Measurements from ENCODE around the gene ZNF107.

ZNF107 gene

DNA sequence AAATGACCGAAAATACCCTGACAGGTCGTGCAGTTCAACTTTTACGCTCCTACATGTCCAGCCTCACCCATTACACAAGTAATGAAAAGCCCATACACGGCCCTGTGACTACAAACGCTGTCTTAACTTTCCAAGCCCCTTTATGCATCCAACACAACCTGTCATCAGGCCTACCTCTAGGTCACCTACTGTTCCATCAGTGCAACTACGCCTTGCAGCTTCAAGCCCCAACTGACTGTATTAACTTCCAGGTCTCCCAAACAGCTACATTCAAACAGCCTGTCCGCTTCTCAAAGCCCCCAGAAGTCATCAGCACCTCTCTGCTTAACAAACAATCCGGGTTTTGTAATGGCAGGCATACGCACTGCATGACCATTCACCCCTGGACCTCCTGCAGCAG lies 19.2 kb downstream of the ZNF107 start:
- H4K20me1 ChIP-seq (ENCODE audit: insufficient read depth, low read length, poor library complexity, severe bottlenecking) = peaks cover 43% of the 10 kb centered on the region
- H3K36me3 ChIP-seq (ENCODE audit: insufficient read depth, low read length) = peaks cover 86% of the 10 kb centered on the region
- peaks cover 73% of the 10 kb centered on the region for H3K79me2 ChIP-seq (ENCODE audit: insufficient read depth, low read length)
- TF ChIP-seq EZH2phosphoT487 (IDR thresholded peaks at IDR 0.05; ENCODE audit: borderline replicate concordance) = no peak
- TF ChIP-seq, protein P1, sequence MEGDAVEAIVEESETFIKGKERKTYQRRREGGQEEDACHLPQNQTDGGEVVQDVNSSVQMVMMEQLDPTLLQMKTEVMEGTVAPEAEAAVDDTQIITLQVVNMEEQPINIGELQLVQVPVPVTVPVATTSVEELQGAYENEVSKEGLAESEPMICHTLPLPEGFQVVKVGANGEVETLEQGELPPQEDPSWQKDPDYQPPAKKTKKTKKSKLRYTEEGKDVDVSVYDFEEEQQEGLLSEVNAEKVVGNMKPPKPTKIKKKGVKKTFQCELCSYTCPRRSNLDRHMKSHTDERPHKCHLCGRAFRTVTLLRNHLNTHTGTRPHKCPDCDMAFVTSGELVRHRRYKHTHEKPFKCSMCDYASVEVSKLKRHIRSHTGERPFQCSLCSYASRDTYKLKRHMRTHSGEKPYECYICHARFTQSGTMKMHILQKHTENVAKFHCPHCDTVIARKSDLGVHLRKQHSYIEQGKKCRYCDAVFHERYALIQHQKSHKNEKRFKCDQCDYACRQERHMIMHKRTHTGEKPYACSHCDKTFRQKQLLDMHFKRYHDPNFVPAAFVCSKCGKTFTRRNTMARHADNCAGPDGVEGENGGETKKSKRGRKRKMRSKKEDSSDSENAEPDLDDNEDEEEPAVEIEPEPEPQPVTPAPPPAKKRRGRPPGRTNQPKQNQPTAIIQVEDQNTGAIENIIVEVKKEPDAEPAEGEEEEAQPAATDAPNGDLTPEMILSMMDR (conservative IDR thresholded peaks at IDR 0.05; ENCODE audit: low read length) = peak; percentile 43
- H3K9ac ChIP-seq (ENCODE audit: low read depth, low read length, poor library complexity, severe bottlenecking) = no peak overlapping the region
- no peaks in the 10 kb centered on the region for H3K9me2 ChIP-seq (replicated peaks; ENCODE audit: low read depth, low read length)
- no peaks in the 10 kb centered on the region for H3F3A ChIP-seq (ENCODE audit: low read depth)
- no peaks in the 10 kb centered on the region for H3K27me3 ChIP-seq (ENCODE audit: insufficient read depth, low read length, poor library complexity, severe bottlenecking)
- H3K4me3 ChIP-seq (ENCODE audit: low read length, poor library complexity, severe bottlenecking) = no peak overlapping the region
- peaks cover 49% of the 10 kb centered on the region for H3K4me1 ChIP-seq (ENCODE audit: insufficient read depth, low read length, poor library complexity, severe bottlenecking)
- no peaks in the 10 kb centered on the region for H3K9me3 ChIP-seq (ENCODE audit: insufficient read depth, low read depth, low read length)
- no peak overlapping the region for H3K4me2 ChIP-seq (ENCODE audit: low read depth, low read length, poor library complexity, severe bottlenecking)
- H2AFZ ChIP-seq (ENCODE audit: low read length) = no peak overlapping the region

DNA sequence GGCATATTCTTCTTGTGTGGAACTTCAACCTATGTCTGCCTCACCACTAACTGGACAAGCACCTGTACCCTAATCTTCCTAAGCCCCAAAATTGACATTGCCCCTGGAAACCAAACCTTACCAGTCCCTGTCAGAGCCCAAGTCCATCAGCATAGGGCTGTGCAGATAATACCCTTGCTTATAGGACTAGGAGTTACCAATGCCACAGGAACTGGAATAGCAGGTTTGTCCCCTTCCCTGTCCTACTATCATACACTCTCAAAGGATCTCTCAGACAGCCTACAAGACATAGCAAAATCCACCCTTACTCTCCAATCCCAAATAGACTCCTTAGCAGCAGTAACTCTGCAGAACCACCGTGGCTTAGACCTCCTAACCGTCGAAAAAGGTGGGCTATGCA lies 19.8 kb downstream of the ZNF107 start:
- Histone ChIP-seq H3K4me2 (ENCODE audit: low read depth, low read length, poor library complexity, severe bottlenecking) (peak overlapping the region; percentile 58), H3K9me2 (replicated peaks; ENCODE audit: low read depth, low read length) (no peaks in the 10 kb centered on the region), H3K9ac (ENCODE audit: low read depth, low read length, poor library complexity, severe bottlenecking) (no peak overlapping the region), H3F3A (ENCODE audit: low read depth) (no peaks in the 10 kb centered on the region), H3K27me3 (ENCODE audit: insufficient read depth, low read length, poor library complexity, severe bottlenecking) (no peaks in the 10 kb centered on the region), H3K4me3 (ENCODE audit: low read length, poor library complexity, severe bottlenecking) (no peak overlapping the region), H4K20me1 (ENCODE audit: insufficient read depth, low read length, poor library complexity, severe bottlenecking) (peaks cover 41% of the 10 kb centered on the region), H3K4me1 (ENCODE audit: insufficient read depth, low read length, poor library complexity, severe bottlenecking) (peaks cover 49% of the 10 kb centered on the region), H3K36me3 (ENCODE audit: insufficient read depth, low read length) (peaks cover 83% of the 10 kb centered on the region), H2AFZ (ENCODE audit: low read length) (no peak overlapping the region), H3K79me2 (ENCODE audit: insufficient read depth, low read length) (peaks cover 73% of the 10 kb centered on the region), H3K9me3 (ENCODE audit: insufficient read depth, low read depth, low read length) (no peaks in the 10 kb centered on the region)
- TF ChIP-seq, protein P1 (conservative IDR thresholded peaks at IDR 0.05; ENCODE audit: low read length) = no peak
- TF ChIP-seq EZH2phosphoT487 (IDR thresholded peaks at IDR 0.05; ENCODE audit: borderline replicate concordance) = no peak

DNA sequence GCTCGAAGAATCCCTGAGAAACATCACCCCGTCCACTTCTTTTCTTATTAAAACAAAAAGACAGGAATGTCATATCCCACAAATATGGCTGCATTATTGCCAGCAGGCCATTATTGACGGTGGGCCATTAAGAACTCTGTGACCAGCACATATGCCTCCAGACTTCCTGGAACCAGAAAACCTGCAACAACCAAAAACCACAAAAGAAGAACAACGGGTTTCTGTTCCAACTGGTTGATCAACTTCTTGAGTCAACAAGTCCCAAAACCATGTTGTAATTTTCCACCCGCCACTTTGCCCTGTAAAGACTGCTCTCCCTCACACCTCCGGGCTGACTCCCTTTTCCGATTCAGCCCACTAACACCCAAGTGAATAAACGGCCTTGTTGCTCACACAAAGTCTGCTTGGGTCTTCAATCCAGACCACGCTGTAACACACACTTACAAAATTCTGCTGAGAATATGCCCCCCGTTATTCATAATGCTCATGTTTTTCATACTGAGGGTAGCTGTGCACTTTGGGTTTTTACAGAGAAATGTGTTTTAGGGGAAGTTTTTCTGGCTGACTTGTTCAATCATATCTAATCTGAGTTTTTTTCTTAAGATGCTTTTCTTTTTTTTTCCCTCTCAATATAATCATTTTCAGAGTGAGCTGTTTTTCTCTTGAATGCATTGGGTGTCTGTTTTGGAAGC lies 20.7 kb downstream of the ZNF107 start:
- Histone ChIP-seq H3K27me3 (ENCODE audit: insufficient read depth, low read length, poor library complexity, severe bottlenecking) (no peaks in the 10 kb centered on the region), H3K79me2 (ENCODE audit: insufficient read depth, low read length) (peaks cover 70% of the 10 kb centered on the region), H3K9me3 (ENCODE audit: insufficient read depth, low read depth, low read length) (no peaks in the 10 kb centered on the region), H3F3A (ENCODE audit: low read depth) (no peaks in the 10 kb centered on the region), H4K20me1 (ENCODE audit: insufficient read depth, low read length, poor library complexity, severe bottlenecking) (peaks cover 36% of the 10 kb centered on the region), H3K4me1 (ENCODE audit: insufficient read depth, low read length, poor library complexity, severe bottlenecking) (peaks cover 49% of the 10 kb centered on the region), H3K4me2 (ENCODE audit: low read depth, low read length, poor library complexity, severe bottlenecking) (peak overlapping the region; percentile 58), H3K36me3 (ENCODE audit: insufficient read depth, low read length) (peaks cover 81% of the 10 kb centered on the region; the same call in 1 of the 2 replicates), H3K9ac (ENCODE audit: low read depth, low read length, poor library complexity, severe bottlenecking) (peak overlapping the region; percentile 54), H3K4me3 (ENCODE audit: low read length, poor library complexity, severe bottlenecking) (peak overlapping the region; percentile 46), H2AFZ (ENCODE audit: low read length) (no peak overlapping the region), H3K9me2 (replicated peaks; ENCODE audit: low read depth, low read length) (no peaks in the 10 kb centered on the region)
- TF ChIP-seq, protein P1 (conservative IDR thresholded peaks at IDR 0.05; ENCODE audit: low read length) = no peak
- TF ChIP-seq EZH2phosphoT487 (IDR thresholded peaks at IDR 0.05; ENCODE audit: borderline replicate concordance) = no peak

Data from Loucy (cell line).